ENCODE data around the gene CLCN4. TPM values are rescaled to one million over a fixed set of nuclear protein-coding genes. Genes with fewer than 3 reads are reported as not detected.

Gene CLCN4
- total RNA-seq, 2 experiments from 2014 or later: not detected

GRCh38 chrX:10217198-10217597 lies 60.4 kb downstream of the CLCN4 start:
- no peaks in the 10 kb centered on the region for H3K4me1 ChIP-seq (ENCODE audit: insufficient read depth, low read length)
- no peaks in the 10 kb centered on the region for H3K4me1 Mint-ChIP-seq (ENCODE audit: low read depth)
- POLR2A ChIA-PET: no interaction called here
- no peaks in the 10 kb centered on the region for H3K36me3 Mint-ChIP-seq (ENCODE audit: low read depth)
- H3K36me3 ChIP-seq (ENCODE audit: insufficient read depth, low read length): no peaks in the 10 kb centered on the region
- ATAC-seq (ENCODE audit: poor library complexity) (no peak), DNase-seq (no peak)
- no peaks in the 10 kb centered on the region for H3K9me3 Mint-ChIP-seq
- no peak overlapping the region for H3K27ac ChIP-seq (ENCODE audit: low read depth in 1 of 2, low read length in 2 of 2)
- H3K4me3 Mint-ChIP-seq: no peak overlapping the region
- no peak overlapping the region for H3K4me3 ChIP-seq (ENCODE audit: low read length)
- CTCF ChIA-PET: no interaction called here
- no peak for TF ChIP-seq CTCF (IDR thresholded peaks at IDR 0.05)
- no peaks in the 10 kb centered on the region for H3K9me3 ChIP-seq (ENCODE audit: control insufficient read depth in 1 of 2, insufficient read depth in 1 of 2, low read length in 2 of 2)
- no peak overlapping the region for H3K27ac Mint-ChIP-seq
- H3K27me3 Mint-ChIP-seq: no peaks in the 10 kb centered on the region
- intact Hi-C loops (cut with DNase I, micrococcal nuclease): no loop called here
- no peaks in the 10 kb centered on the region for H3K27me3 ChIP-seq (ENCODE audit: control insufficient read depth in 1 of 2, insufficient read depth in 2 of 2, low read length in 2 of 2)

- ChIA-PET POLR2A (no interaction called here), CTCF (no interaction called here)
- H3K9me3 ChIP-seq (ENCODE audit: control insufficient read depth in 1 of 2, insufficient read depth in 1 of 2, low read length in 2 of 2): no peaks in the 10 kb centered on the region
- DNase-seq (no peak), ATAC-seq (ENCODE audit: poor library complexity) (no peak)
- TF ChIP-seq CTCF (IDR thresholded peaks at IDR 0.05): no peak
- no peaks in the 10 kb centered on the region for H3K36me3 Mint-ChIP-seq (ENCODE audit: low read depth)
- H3K4me1 Mint-ChIP-seq (ENCODE audit: low read depth): no peaks in the 10 kb centered on the region
- no peak overlapping the region for H3K27ac Mint-ChIP-seq
- H3K4me3 Mint-ChIP-seq: no peak overlapping the region
- no peaks in the 10 kb centered on the region for H3K27me3 ChIP-seq (ENCODE audit: control insufficient read depth in 1 of 2, insufficient read depth in 2 of 2, low read length in 2 of 2)
- no peak overlapping the region for H3K4me3 ChIP-seq (ENCODE audit: low read length)
- H3K27ac ChIP-seq (ENCODE audit: low read depth in 1 of 2, low read length in 2 of 2): no peak overlapping the region
- H3K9me3 Mint-ChIP-seq: no peaks in the 10 kb centered on the region
- intact Hi-C loops (cut with DNase I, micrococcal nuclease): no loop called here
- H3K36me3 ChIP-seq (ENCODE audit: insufficient read depth, low read length): no peaks in the 10 kb centered on the region
- no peaks in the 10 kb centered on the region for H3K27me3 Mint-ChIP-seq
- H3K4me1 ChIP-seq (ENCODE audit: insufficient read depth, low read length): no peaks in the 10 kb centered on the region
Observed at GRCh38 chrX:10221651-10222050, 64.9 kb downstream of the CLCN4 start.

DNA sequence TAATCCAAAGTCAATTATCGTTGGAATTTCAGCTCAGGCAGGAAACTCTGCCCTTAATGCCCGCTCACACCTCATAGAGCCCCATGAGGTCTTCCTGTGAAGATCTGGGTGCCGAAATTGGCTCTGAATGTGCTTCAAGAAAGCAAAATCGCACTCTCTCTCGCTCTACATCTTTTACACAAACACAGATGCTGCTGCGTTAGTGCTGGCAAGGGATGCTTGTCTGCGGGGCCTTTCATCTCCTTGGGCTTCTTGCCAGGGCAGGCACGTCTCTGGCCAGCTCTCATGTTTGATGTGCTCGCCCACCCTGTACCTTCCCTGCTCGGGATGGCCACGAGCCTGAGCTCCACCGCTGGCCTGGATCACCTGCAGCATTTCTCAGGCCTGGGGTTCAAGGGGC lies 66.5 kb downstream of the CLCN4 start:
- Mint-ChIP-seq H3K9me3 (no peaks in the 10 kb centered on the region), H3K27ac (no peak overlapping the region), H3K27me3 (no peaks in the 10 kb centered on the region), H3K4me3 (no peak overlapping the region), H3K36me3 (ENCODE audit: low read depth) (no peaks in the 10 kb centered on the region), H3K4me1 (ENCODE audit: low read depth) (no peaks in the 10 kb centered on the region)
- Histone ChIP-seq H3K4me3 (ENCODE audit: low read length) (no peak overlapping the region), H3K27ac (ENCODE audit: low read depth in 1 of 2, low read length in 2 of 2) (no peak overlapping the region), H3K4me1 (ENCODE audit: insufficient read depth, low read length) (no peaks in the 10 kb centered on the region), H3K27me3 (ENCODE audit: control insufficient read depth in 1 of 2, insufficient read depth in 2 of 2, low read length in 2 of 2) (no peaks in the 10 kb centered on the region), H3K9me3 (ENCODE audit: control insufficient read depth in 1 of 2, insufficient read depth in 1 of 2, low read length in 2 of 2) (no peaks in the 10 kb centered on the region), H3K36me3 (ENCODE audit: insufficient read depth, low read length) (no peaks in the 10 kb centered on the region)
- no peak for DNase-seq
- intact Hi-C loops (cut with DNase I, micrococcal nuclease): no loop called here
- CTCF ChIA-PET: no interaction called here
- POLR2A ChIA-PET: no interaction called here
- TF ChIP-seq CTCF (IDR thresholded peaks at IDR 0.05): no peak
- ATAC-seq (ENCODE audit: poor library complexity): no peak

Data from CD4-positive, alpha-beta T cell (primary cell).